GM04503 (cell line): ENCODE results near the gene FCGBP.
"Not testable (repeated sequence)": the region's sequence is repeated elsewhere in the genome, so short reads cannot be mapped to it uniquely, and the experiment has no call there.

Experiments used
- DNase-seq: peaks from one replicate; pipeline ENCODE4 v3.0.0-alpha.2; 2012; ENCODE audit warnings: low read depth

The FCGBP gene

GRCh38 chr19:39917561-39918182 lies 16.8 kb downstream of the FCGBP start:
- no peak for DNase-seq

GRCh38 chr19:39916851-39917396 lies 17.5 kb downstream of the FCGBP start:
- no peak for DNase-seq

GRCh38 chr19:39916236-39916635 lies 18.2 kb downstream of the FCGBP start:
- no peak for DNase-seq

GRCh38 chr19:39915848-39916215 lies 18.6 kb downstream of the FCGBP start:
- DNase-seq, result no peak

- no peak for DNase-seq
These were observed 19.2 kb downstream of the FCGBP start for GRCh38 chr19:39915101-39915847.

GRCh38 chr19:39913682-39914333 lies 20.6 kb downstream of the FCGBP start:
- DNase-seq, result no peak

- no peak for DNase-seq
These were observed 25.6 kb downstream of the FCGBP start for GRCh38 chr19:39908803-39909202.

- DNase-seq, result no peak
These were observed 27.4 kb downstream of the FCGBP start for GRCh38 chr19:39906820-39907611.

- no peak for DNase-seq
These were observed 28.2 kb downstream of the FCGBP start for GRCh38 chr19:39906283-39906682.

- not testable (repeated sequence) for DNase-seq
These were observed 30.8 kb downstream of the FCGBP start for GRCh38 chr19:39903486-39904091.

- not testable (repeated sequence) for DNase-seq
These were observed 32.1 kb downstream of the FCGBP start for GRCh38 chr19:39902326-39902725.

GRCh38 chr19:39901681-39902080 lies 32.8 kb downstream of the FCGBP start:
- DNase-seq, result not testable (repeated sequence)

- DNase-seq, result not testable (repeated sequence)
These were observed 35.6 kb downstream of the FCGBP start for GRCh38 chr19:39898858-39899257.

GRCh38 chr19:39897511-39898245 lies 36.8 kb downstream of the FCGBP start:
- not testable (repeated sequence) for DNase-seq

GRCh38 chr19:39895096-39895495 lies 39.3 kb downstream of the FCGBP start:
- DNase-seq, result not testable (repeated sequence)

GRCh38 chr19:39894236-39894606 lies 40.2 kb downstream of the FCGBP start:
- DNase-seq, result not testable (repeated sequence)

GRCh38 chr19:39893366-39894235 lies 40.8 kb downstream of the FCGBP start:
- DNase-seq, result not testable (repeated sequence)

- not testable (repeated sequence) for DNase-seq
These were observed 41.9 kb downstream of the FCGBP start for GRCh38 chr19:39892506-39892902.

GRCh38 chr19:39891660-39892505 lies 42.6 kb downstream of the FCGBP start:
- DNase-seq, result not testable (repeated sequence)
